Measurements from ENCODE around the gene ZNF574.

- TF ChIP-seq CTCF (IDR thresholded peaks at IDR 0.05) (no peak), POLR2A (IDR thresholded peaks at IDR 0.05) (no peak)
These were observed 45.2 kb downstream of the ZNF574 start for GRCh38 chr19:42121036-42121621.

Data from esophagus squamous epithelium (tissue), 4 donors.